Testis (tissue), 2 donors: Measurements from ENCODE around the gene CNIH3.

Experiments
- CTCF ChIP-seq, 3 experiments: fragments of 450-650 bp in 2 of 3; fragments of 200-600 bp in 1 of 3; sonication (generic) in 1 of 3; IDR thresholded peaks; one replicate each; pipeline ENCODE4 v1.5.1; 2016 to 2019; ENCODE audit warnings: antibody characterized with exemption in 3 of 3, mild to moderate bottlenecking in 2 of 3, moderate library complexity in 1 of 3
- POLR2A ChIP-seq: fragments of 450-650 bp; IDR thresholded peaks from one replicate; pipeline ENCODE4 v1.6.1; 2017; ENCODE audit warnings: antibody characterized with exemption, mild to moderate bottlenecking, moderate library complexity

DNA sequence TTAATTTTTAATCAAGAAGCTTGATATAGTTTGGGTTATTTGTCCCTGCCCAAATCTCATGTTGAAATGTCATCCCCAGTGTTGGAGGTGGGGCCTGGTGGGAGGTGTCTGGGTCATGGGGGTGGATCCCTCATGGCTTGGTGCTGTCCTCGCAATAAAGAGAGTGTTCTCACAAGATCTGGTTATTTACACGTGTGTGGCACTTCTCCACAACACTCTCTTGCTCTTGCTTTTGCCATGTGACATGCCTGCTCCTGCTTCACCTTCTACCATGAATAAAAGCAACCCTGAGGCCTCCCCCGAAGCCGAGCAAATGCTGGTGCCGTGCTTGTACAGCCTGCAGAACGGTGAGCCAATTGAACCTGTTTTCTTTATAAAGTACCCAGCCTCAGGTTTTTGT lies 2.6 kb upstream of the CNIH3 start:
- TF ChIP-seq CTCF (IDR thresholded peaks at IDR 0.05) (no peak), POLR2A (no peak)
